Endothelial cell of umbilical vein (primary cell): ENCODE measurements around the gene SPDYE6.

ENCODE experiments used
- CTCF ChIP-seq, 2 donors: IDR thresholded peaks; 1 replicate in 1 of 2; 2 replicates in 1 of 2; pipeline ENCODE4 v1.5.1; 2011; ENCODE audit warnings: low read length in 2 of 2, mild to moderate bottlenecking in 2 of 2, moderate library complexity in 2 of 2, control low read depth in 1 of 2, inconsistent platforms in 1 of 2, low read depth in 1 of 2; ENCODE audit not compliant: insufficient read depth in 1 of 2; ENCODE audit errors: extremely low read depth in 1 of 2
- EZH2 ChIP-seq: IDR thresholded peaks from 2 replicates; pipeline ENCODE4 v1.6.1; 2012; ENCODE audit warnings: borderline replicate concordance, low read depth, mild to moderate bottlenecking, moderate library complexity, low read length, inconsistent platforms; ENCODE audit not compliant: severe bottlenecking
- MYC ChIP-seq: IDR thresholded peaks from one replicate; pipeline ENCODE4 v1.6.1; 2011; ENCODE audit warnings: mild to moderate bottlenecking, low read depth, low read length
- POLR2A ChIP-seq: IDR thresholded peaks from 2 replicates; pipeline ENCODE4 v1.6.1; 2012; ENCODE audit warnings: low read depth, mild to moderate bottlenecking, control low read depth, low read length
- POLR2AphosphoS5 ChIP-seq: IDR thresholded peaks from 2 replicates; pipeline ENCODE4 v1.6.1; 2012; ENCODE audit warnings: low read depth, mild to moderate bottlenecking, control low read depth, low read length, moderate library complexity; ENCODE audit not compliant: insufficient read depth

GRCh38 chr7:102297487-102298218, 58.6 kb downstream of the SPDYE6 start:
- TF ChIP-seq MYC: no peak
- no peak for TF ChIP-seq CTCF (IDR thresholded peaks at IDR 0.05; ENCODE audit: extremely low read depth in 1 of 2, insufficient read depth in 1 of 2, low read depth in 1 of 2, low read length in 2 of 2)
- no peak for TF ChIP-seq POLR2AphosphoS5
- TF ChIP-seq POLR2A: no peak
- no peak for TF ChIP-seq EZH2
